ENCODE data around the gene SUSD2.

- TF ChIP-seq CTCF (IDR thresholded peaks at IDR 0.05) (no peak), POLR2A (IDR thresholded peaks at IDR 0.05) (no peak)
Measured at GRCh38 chr22:24147666-24148065, 33.6 kb upstream of the SUSD2 start.
